CD4-positive, alpha-beta T cell treated with Interleukin-4 for 1 hour (primary cell): ENCODE data around the gene TMPRSS7.

Source experiments
- DNase-seq, 2 donors: peaks; one replicate each; pipeline ENCODE4 v3.0.0-alpha.2; 2020 to 2022

Gene TMPRSS7

GRCh38 chr3:112072387-112073060, 38.0 kb downstream of the TMPRSS7 start:
- peak; percentile 71 to 76 for DNase-seq

GRCh38 chr3:112074006-112074405, 39.5 kb downstream of the TMPRSS7 start:
- no peak for DNase-seq

- DNase-seq = peak in 1 of 2 donors; percentile 47
Measured at GRCh38 chr3:112074616-112075497, 40.3 kb downstream of the TMPRSS7 start.

- DNase-seq = no peak
Measured at GRCh38 chr3:112078125-112079083, 43.9 kb downstream of the TMPRSS7 start.

- DNase-seq = no peak
Measured at GRCh38 chr3:112083239-112083638, 48.7 kb downstream of the TMPRSS7 start.

- no peak for DNase-seq
Measured at GRCh38 chr3:112084980-112085705, 50.6 kb downstream of the TMPRSS7 start.

GRCh38 chr3:112085735-112086075, 51.2 kb downstream of the TMPRSS7 start:
- no peak for DNase-seq

GRCh38 chr3:112086076-112086854, 51.7 kb downstream of the TMPRSS7 start, which contains the start of gene C3orf52:
TSS of gene C3orf52 (plus strand) at chr3:112086389. CDS start at chr3:112086408, 19 bp downstream.
- peak; percentile 43 to 54 for DNase-seq

GRCh38 chr3:112086875-112087524, 52.5 kb downstream of the TMPRSS7 start:
- no peak for DNase-seq

GRCh38 chr3:112087746-112088145, 53.2 kb downstream of the TMPRSS7 start:
- no peak for DNase-seq

- DNase-seq = no peak
Measured at GRCh38 chr3:112088944-112089343, 54.4 kb downstream of the TMPRSS7 start.

- no peak for DNase-seq
Measured at GRCh38 chr3:112089956-112090886, 55.7 kb downstream of the TMPRSS7 start.

GRCh38 chr3:112090887-112091586, 56.5 kb downstream of the TMPRSS7 start:
- DNase-seq = no peak

- no peak for DNase-seq
Measured at GRCh38 chr3:112092496-112093179, 58.1 kb downstream of the TMPRSS7 start.

GRCh38 chr3:112093180-112093522, 58.6 kb downstream of the TMPRSS7 start:
- DNase-seq = no peak

- DNase-seq = no peak
Measured at GRCh38 chr3:112095731-112096130, 61.2 kb downstream of the TMPRSS7 start.

GRCh38 chr3:112096176-112096575, 61.6 kb downstream of the TMPRSS7 start:
- DNase-seq = no peak

- no peak for DNase-seq
Measured at GRCh38 chr3:112097378-112097777, 62.8 kb downstream of the TMPRSS7 start.

- DNase-seq = no peak
Measured at GRCh38 chr3:112101916-112102315, 67.4 kb downstream of the TMPRSS7 start.
